Bladder microvascular endothelial cell (primary cell): ENCODE results near the gene SLC5A4. TPM values are rescaled to one million over a fixed set of nuclear protein-coding genes. Genes with fewer than 3 reads are reported as not detected.

Experiments used
- total RNA-seq: library from RNA; depleted of rRNA; stranded (reverse); fragments of >200 nt; gene quantifications from 2 replicates; pipeline ENCODE4 v1.2.3, GENCODE V29; 2014

Gene SLC5A4
- 0.81 and 4.7 TPM in 2 replicates for total RNA-seq

GRCh38 chr22:32255217-32255616 is at the start of gene SLC5A4:
Gene SLC5A4, minus strand, starts transcription at chr22:32255347. Its CDS starts 18 bp downstream, at chr22:32255329.

DNA sequence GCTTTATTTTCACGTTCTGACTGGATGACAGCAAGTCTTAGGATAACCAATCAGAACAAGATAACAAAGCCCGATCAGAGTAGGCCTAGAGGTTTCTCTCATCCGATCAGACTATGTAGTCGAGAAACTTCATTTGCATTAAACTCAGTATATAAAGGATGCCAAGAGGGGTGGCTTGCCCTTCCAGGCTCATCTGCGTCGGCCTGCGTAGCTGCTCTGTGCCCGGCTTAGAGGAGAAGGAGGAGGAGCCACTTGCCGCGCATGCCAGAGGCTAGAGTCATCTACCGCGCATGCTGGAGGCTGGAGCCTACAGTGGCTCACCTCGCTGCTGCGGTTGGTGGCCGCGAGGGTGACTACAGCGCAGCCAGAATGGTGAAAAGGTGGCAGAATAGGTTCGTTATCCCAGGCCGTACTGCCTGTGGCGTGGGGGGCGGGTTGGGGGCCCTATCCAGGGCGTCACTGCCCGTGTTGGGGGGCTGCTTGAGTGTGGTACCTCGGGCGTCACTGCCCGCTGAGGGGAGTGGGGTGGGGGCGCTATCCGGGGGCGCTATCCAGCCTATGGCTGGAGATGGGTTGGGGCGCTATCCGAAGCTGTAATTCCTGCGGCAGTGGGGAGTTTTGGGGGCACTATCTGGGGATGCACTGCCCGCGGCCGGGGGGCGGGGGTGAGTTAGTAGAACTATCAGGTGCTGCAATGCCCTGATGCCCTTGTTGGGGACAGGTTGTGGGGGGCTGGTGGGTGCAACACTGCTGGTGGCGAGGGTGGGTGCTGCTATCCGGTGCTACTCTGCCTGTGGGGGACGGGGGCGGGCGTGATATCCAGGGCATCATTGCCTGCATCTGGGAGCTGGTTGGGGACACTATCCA is 50.1 kb downstream of the SLC5A4 start, which contains the start of gene RFPL2:
RFPL2 (minus strand) TSS at position 218 of the 867 bp plus-strand sequence. CDS start 2,622 bp downstream, outside the sequence.

Other genes starting within 250 kb of the SLC5A4 start
- not detected in 2 replicates for gene SLC5A1, start 212.1 kb downstream of the SLC5A4 start, total RNA-seq
- not detected in 2 replicates for gene C22orf42, start 96.0 kb downstream of the SLC5A4 start, total RNA-seq
- gene RFPL2, start 50.3 kb downstream of the SLC5A4 start, total RNA-seq = not detected in 2 replicates
- not detected in 2 replicates for gene RFPL3, start 102.5 kb upstream of the SLC5A4 start, total RNA-seq
- 130 and 168 TPM in 2 replicates for gene RTCB, start 156.9 kb upstream of the SLC5A4 start, total RNA-seq
- not detected in 2 replicates for gene BPIFC, start 209.1 kb upstream of the SLC5A4 start, total RNA-seq
- gene FBXO7, start 219.5 kb upstream of the SLC5A4 start, total RNA-seq = 38.4 and 73.6 TPM in 2 replicates